Measurements from ENCODE around the gene TWSG1. TPM values are rescaled to one million over a fixed set of nuclear protein-coding genes. Genes with fewer than 3 reads are reported as not detected.

Gene TWSG1
- total and polyA plus RNA-seq, 10 of the 15 experiments (the other 5 are each of a cell fraction or from before 2014, with no cell fraction given): 11.1 to 45.1 (median 27.7) TPM

DNA sequence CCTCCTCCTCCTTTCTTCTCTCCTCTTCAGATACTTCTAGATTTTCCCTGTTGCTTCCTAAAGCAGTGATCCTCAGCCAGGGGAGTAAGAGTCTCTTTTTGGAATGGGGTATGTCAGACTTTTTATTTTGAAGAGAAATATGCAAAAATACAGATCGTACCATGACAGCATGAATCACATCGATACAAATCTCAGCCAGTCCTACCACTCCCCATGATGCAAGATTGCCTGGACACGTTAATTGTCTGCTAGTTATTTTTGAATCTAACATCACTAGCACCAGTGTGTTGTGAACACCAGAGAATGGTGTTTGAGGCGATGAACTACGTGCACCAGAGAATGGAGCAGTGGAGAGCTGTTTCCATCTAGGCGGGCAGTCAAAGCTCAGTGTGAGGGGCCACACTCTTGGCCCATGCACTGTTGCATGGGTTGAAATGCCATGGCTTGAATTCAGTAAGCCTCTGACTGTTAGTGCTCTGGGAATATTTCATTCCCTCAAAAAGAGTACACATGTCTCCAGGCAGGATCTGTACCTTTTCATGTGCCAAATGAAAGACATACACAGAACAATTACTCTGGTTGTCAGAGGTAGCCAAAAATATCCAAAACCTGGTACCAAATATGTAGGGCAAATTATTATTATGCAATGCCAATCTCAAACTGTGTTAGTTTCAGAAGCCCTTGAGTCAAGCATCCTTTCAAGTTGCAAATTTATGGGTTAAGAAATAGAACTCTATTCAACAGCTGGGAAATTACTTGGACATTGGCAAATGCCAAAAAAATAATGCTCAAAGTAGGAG is 94.5 kb downstream of the TWSG1 start:
- CTCF ChIA-PET: no interaction called here
- BruUV-seq (replicated peaks): no TSS peak

DNA sequence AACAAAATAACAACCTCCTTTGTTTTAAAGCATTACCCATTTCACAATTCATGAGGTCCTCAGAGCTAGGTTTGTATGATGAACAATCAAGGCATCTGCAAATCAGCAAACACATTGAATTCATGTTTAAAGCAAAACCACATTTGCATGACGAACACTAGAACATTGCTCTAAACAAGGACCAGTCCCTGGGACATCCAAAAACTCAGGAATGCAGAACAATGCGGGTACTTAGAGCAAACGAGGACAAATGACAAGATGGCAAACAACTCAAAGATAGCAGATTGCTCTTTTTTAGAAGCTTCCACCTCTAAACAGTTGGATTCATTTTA is 95.1 kb downstream of the TWSG1 start:
- no peaks in the 10 kb centered on the region for H3K36me3 ChIP-seq (ENCODE audit: control insufficient read depth in 2 of 2, insufficient read depth in 2 of 2, low read length in 1 of 2)
- H3K4me3 ChIP-seq: no peak overlapping the region
- H3K79me2 ChIP-seq (ENCODE audit: control insufficient read depth, insufficient read depth, low read length): no peaks in the 10 kb centered on the region
- H3K27ac ChIP-seq (ENCODE audit: control insufficient read depth, insufficient read depth): no peak overlapping the region
- intact Hi-C loops (cut with micrococcal nuclease; ENCODE audit: unreplicated experiment) (no loop called here), in situ Hi-C loops (cut with MboI) (no loop called here)
- ATAC-seq (no peak), FAIRE-seq (no peak), DNase-seq (ENCODE audit: low read depth, low spot score) (no peak)
- no peaks in the 10 kb centered on the region for H4K20me1 ChIP-seq (ENCODE audit: control insufficient read depth, insufficient read depth)
- H3K4me1 ChIP-seq (ENCODE audit: control insufficient read depth, insufficient read depth, low read length): peaks cover 10% of the 10 kb centered on the region; the same call in 1 of the 2 replicates
- ChIA-PET RAD21 (ENCODE audit: unreplicated experiment) (no interaction called here), POLR2A (no interaction called here), SMC1A (ENCODE audit: uncharacterized antibody, unreplicated experiment) (interaction anchor here (1.0 kb wide), 1 partner anchor 34 kb away, joined by 3 read pairs; no protein-coding TSS in a partner anchor), CTCF (interaction anchor here (0.9 kb wide), 1 partner anchor 16 kb away, joined by 3 read pairs; no protein-coding TSS in a partner anchor)
- no peak overlapping the region for H2AFZ ChIP-seq (ENCODE audit: control insufficient read depth, low read depth, low read length)
- no peaks in the 10 kb centered on the region for H3K27me3 ChIP-seq (replicated peaks in 1 of 2; ENCODE audit: control insufficient read depth in 2 of 2, insufficient read depth in 2 of 2, low read length in 1 of 2)
- WGBS (ENCODE audit: insufficient coverage, insufficient replicate concordance, low lambda C conversion rate, missing lambda C conversion rate): 65% methylated on average over 3 of the region's 3 CpGs
- H3K9me3 ChIP-seq (replicated peaks; ENCODE audit: control insufficient read depth, insufficient read depth, low read length): no peaks in the 10 kb centered on the region; the same call in 2 of the 3 replicates
- no peak overlapping the region for H3K9ac ChIP-seq (ENCODE audit: control insufficient read depth, insufficient read depth, low read length)
- no peak overlapping the region for H3K4me2 ChIP-seq (ENCODE audit: control insufficient read depth, insufficient read depth)
- no TSS peak for BruUV-seq (replicated peaks)
- no peak for TF ChIP-seq SUZ12 (IDR thresholded peaks at IDR 0.05; ENCODE audit: unreplicated experiment)
- TF ChIP-seq, protein P1, sequence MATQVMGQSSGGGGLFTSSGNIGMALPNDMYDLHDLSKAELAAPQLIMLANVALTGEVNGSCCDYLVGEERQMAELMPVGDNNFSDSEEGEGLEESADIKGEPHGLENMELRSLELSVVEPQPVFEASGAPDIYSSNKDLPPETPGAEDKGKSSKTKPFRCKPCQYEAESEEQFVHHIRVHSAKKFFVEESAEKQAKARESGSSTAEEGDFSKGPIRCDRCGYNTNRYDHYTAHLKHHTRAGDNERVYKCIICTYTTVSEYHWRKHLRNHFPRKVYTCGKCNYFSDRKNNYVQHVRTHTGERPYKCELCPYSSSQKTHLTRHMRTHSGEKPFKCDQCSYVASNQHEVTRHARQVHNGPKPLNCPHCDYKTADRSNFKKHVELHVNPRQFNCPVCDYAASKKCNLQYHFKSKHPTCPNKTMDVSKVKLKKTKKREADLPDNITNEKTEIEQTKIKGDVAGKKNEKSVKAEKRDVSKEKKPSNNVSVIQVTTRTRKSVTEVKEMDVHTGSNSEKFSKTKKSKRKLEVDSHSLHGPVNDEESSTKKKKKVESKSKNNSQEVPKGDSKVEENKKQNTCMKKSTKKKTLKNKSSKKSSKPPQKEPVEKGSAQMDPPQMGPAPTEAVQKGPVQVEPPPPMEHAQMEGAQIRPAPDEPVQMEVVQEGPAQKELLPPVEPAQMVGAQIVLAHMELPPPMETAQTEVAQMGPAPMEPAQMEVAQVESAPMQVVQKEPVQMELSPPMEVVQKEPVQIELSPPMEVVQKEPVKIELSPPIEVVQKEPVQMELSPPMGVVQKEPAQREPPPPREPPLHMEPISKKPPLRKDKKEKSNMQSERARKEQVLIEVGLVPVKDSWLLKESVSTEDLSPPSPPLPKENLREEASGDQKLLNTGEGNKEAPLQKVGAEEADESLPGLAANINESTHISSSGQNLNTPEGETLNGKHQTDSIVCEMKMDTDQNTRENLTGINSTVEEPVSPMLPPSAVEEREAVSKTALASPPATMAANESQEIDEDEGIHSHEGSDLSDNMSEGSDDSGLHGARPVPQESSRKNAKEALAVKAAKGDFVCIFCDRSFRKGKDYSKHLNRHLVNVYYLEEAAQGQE (IDR thresholded peaks at IDR 0.05; ENCODE audit: low read depth, low read length): no peak
- TF ChIP-seq, protein P2, sequence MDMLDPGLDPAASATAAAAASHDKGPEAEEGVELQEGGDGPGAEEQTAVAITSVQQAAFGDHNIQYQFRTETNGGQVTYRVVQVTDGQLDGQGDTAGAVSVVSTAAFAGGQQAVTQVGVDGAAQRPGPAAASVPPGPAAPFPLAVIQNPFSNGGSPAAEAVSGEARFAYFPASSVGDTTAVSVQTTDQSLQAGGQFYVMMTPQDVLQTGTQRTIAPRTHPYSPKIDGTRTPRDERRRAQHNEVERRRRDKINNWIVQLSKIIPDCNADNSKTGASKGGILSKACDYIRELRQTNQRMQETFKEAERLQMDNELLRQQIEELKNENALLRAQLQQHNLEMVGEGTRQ (IDR thresholded peaks at IDR 0.05; ENCODE audit: borderline replicate concordance, low read depth, low read length): no peak
- TF ChIP-seq, protein P3, sequence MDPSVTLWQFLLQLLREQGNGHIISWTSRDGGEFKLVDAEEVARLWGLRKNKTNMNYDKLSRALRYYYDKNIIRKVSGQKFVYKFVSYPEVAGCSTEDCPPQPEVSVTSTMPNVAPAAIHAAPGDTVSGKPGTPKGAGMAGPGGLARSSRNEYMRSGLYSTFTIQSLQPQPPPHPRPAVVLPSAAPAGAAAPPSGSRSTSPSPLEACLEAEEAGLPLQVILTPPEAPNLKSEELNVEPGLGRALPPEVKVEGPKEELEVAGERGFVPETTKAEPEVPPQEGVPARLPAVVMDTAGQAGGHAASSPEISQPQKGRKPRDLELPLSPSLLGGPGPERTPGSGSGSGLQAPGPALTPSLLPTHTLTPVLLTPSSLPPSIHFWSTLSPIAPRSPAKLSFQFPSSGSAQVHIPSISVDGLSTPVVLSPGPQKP (IDR thresholded peaks at IDR 0.05; ENCODE audit: low read depth, low read length): no peak
- TF ChIP-seq, protein P4, sequence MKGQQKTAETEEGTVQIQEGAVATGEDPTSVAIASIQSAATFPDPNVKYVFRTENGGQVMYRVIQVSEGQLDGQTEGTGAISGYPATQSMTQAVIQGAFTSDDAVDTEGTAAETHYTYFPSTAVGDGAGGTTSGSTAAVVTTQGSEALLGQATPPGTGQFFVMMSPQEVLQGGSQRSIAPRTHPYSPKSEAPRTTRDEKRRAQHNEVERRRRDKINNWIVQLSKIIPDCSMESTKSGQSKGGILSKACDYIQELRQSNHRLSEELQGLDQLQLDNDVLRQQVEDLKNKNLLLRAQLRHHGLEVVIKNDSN (IDR thresholded peaks at IDR 0.05; ENCODE audit: borderline replicate concordance, extremely low read length, insufficient read depth, low read depth, low read length): no peak
- TF ChIP-seq FOXK2 (IDR thresholded peaks at IDR 0.05): no peak
- TF ChIP-seq CREB1 (IDR thresholded peaks at IDR 0.05; ENCODE audit: low read depth): no peak
- no peak for TF ChIP-seq RB1 (IDR thresholded peaks at IDR 0.05; ENCODE audit: borderline replicate concordance)
- no peak for TF ChIP-seq SMAD5 (IDR thresholded peaks at IDR 0.05; ENCODE audit: low read depth)

More for the DNA sequence above, 94.5 kb downstream of the TWSG1 start:
- Histone ChIP-seq H2AFZ (ENCODE audit: control insufficient read depth, low read depth, low read length) (no peak overlapping the region), H3K27me3 (replicated peaks in 1 of 2; ENCODE audit: control insufficient read depth in 2 of 2, insufficient read depth in 2 of 2, low read length in 1 of 2) (no peaks in the 10 kb centered on the region), H3K9ac (ENCODE audit: control insufficient read depth, insufficient read depth, low read length) (no peak overlapping the region), H4K20me1 (ENCODE audit: control insufficient read depth, insufficient read depth) (no peaks in the 10 kb centered on the region), H3K27ac (ENCODE audit: control insufficient read depth, insufficient read depth) (no peak overlapping the region), H3K4me3 (no peak overlapping the region), H3K36me3 (ENCODE audit: control insufficient read depth in 2 of 2, insufficient read depth in 2 of 2, low read length in 1 of 2) (no peaks in the 10 kb centered on the region), H3K4me1 (ENCODE audit: control insufficient read depth, insufficient read depth, low read length) (peaks cover 7% of the 10 kb centered on the region; the same call in 1 of the 2 replicates), H3K4me2 (ENCODE audit: control insufficient read depth, insufficient read depth) (no peak overlapping the region), H3K79me2 (ENCODE audit: control insufficient read depth, insufficient read depth, low read length) (no peaks in the 10 kb centered on the region), H3K9me3 (replicated peaks; ENCODE audit: control insufficient read depth, insufficient read depth, low read length) (no peaks in the 10 kb centered on the region; the same call in 2 of the 3 replicates)
- SMC1A ChIA-PET (ENCODE audit: uncharacterized antibody, unreplicated experiment): interaction anchor here (1.0 kb wide), 1 partner anchor 33 kb away, joined by 3 read pairs; no protein-coding TSS in a partner anchor
- WGBS (ENCODE audit: insufficient coverage, insufficient replicate concordance, low lambda C conversion rate, missing lambda C conversion rate): 76% methylated on average over 6 of the region's 6 CpGs
- ATAC-seq: no peak
- in situ Hi-C loops (cut with MboI): no loop called here
- DNase-seq (ENCODE audit: low read depth, low spot score): no peak
- RAD21 ChIA-PET (ENCODE audit: unreplicated experiment): no interaction called here
- POLR2A ChIA-PET: no interaction called here
- intact Hi-C loops (cut with micrococcal nuclease; ENCODE audit: unreplicated experiment): no loop called here
- no peak for TF ChIP-seq RCOR1 (conservative IDR thresholded peaks at IDR 0.05; ENCODE audit: low read depth, low read length)
- FAIRE-seq: no peak
